ENCODE measurements around the gene LGMN. TPM values are rescaled to one million over a fixed set of nuclear protein-coding genes. Genes with fewer than 3 reads are reported as not detected.
"Not testable (repeated sequence)": the region's sequence is repeated elsewhere in the genome, so short reads cannot be mapped to it uniquely, and the experiment has no call there.

The LGMN gene
- polyA plus RNA-seq, 1 donor (not counting 4 experiments of a cell fraction or from before 2014, with no cell fraction given), result 61.0 TPM

- H3K9me1 ChIP-seq (ENCODE audit: control insufficient read depth, extremely low read depth, insufficient read depth, low read length), result no peaks in the 10 kb centered on the region
- dilution Hi-C loops (cut with MboI; ENCODE audit: extremely low pct_ligation_motif_present, low sequenced_read_pairs), result no loop called here
- peaks cover 5% of the 10 kb centered on the region for H3K4me1 ChIP-seq (ENCODE audit: control insufficient read depth, extremely low read depth, insufficient read depth, low read length)
- FAIRE-seq (no peak), DNase-seq (ENCODE audit: low read depth, low spot score) (no peak)
- no peak overlapping the region for H3K4me3 ChIP-seq (ENCODE audit: control insufficient read depth in 2 of 3, extremely low read depth in 1 of 3, insufficient read depth in 2 of 3, low read depth in 1 of 3, low read length in 3 of 3)
- H2AFZ ChIP-seq (ENCODE audit: control insufficient read depth, low read length), result no peak overlapping the region
- no peaks in the 10 kb centered on the region for H4K20me1 ChIP-seq (ENCODE audit: control insufficient read depth, extremely low read depth, insufficient read depth, low read length)
- H3K27me3 ChIP-seq (ENCODE audit: control insufficient read depth, extremely low read depth, insufficient read depth, low read length), result no peaks in the 10 kb centered on the region
- H3K9ac ChIP-seq (ENCODE audit: control insufficient read depth, extremely low read depth, insufficient read depth, low read length), result no peak overlapping the region
- TF ChIP-seq CTCF (optimal IDR thresholded peaks at IDR 0.05 in 1 of 3, IDR thresholded peaks at IDR 0.05 in 1 of 3, conservative IDR thresholded peaks at IDR 0.05 in 1 of 3; ENCODE audit: extremely low read depth in 1 of 3, insufficient read depth in 2 of 3, low read length in 3 of 3) (no peak), EZH2 (IDR thresholded peaks at IDR 0.05; ENCODE audit: low read length) (no peak)
- no peak overlapping the region for H3K27ac ChIP-seq (ENCODE audit: control insufficient read depth, insufficient read depth, low read length)
- peaks cover 7% of the 10 kb centered on the region for H3K79me2 ChIP-seq (ENCODE audit: control insufficient read depth, insufficient read depth, low read length)
- no peaks in the 10 kb centered on the region for H3K36me3 ChIP-seq (ENCODE audit: control insufficient read depth in 2 of 2, extremely low read depth in 1 of 2, insufficient read depth in 2 of 2, low read length in 2 of 2)
- no peak overlapping the region for H3K4me2 ChIP-seq (ENCODE audit: control insufficient read depth, extremely low read depth, insufficient read depth, low read depth, low read length)
- no peaks in the 10 kb centered on the region for H3K9me3 ChIP-seq (ENCODE audit: control insufficient read depth, low read depth, low read length)
Measured at GRCh38 chr14:92751819-92752218, 3.4 kb upstream of the LGMN start.

- no peak for FAIRE-seq
- DNase-seq (ENCODE audit: low read depth, low spot score), result no peak
- H3K9me3 ChIP-seq (ENCODE audit: control insufficient read depth, low read depth, low read length), result no peaks in the 10 kb centered on the region
- H4K20me1 ChIP-seq (ENCODE audit: control insufficient read depth, extremely low read depth, insufficient read depth, low read length), result no peaks in the 10 kb centered on the region
- H3K4me3 ChIP-seq (ENCODE audit: control insufficient read depth in 2 of 3, extremely low read depth in 1 of 3, insufficient read depth in 2 of 3, low read depth in 1 of 3, low read length in 3 of 3), result no peak overlapping the region
- H3K27ac ChIP-seq (ENCODE audit: control insufficient read depth, insufficient read depth, low read length), result no peak overlapping the region
- no peak overlapping the region for H3K9ac ChIP-seq (ENCODE audit: control insufficient read depth, extremely low read depth, insufficient read depth, low read length)
- no peak for TF ChIP-seq EZH2 (IDR thresholded peaks at IDR 0.05; ENCODE audit: low read length)
- TF ChIP-seq CTCF (optimal IDR thresholded peaks at IDR 0.05 in 1 of 3, IDR thresholded peaks at IDR 0.05 in 1 of 3, conservative IDR thresholded peaks at IDR 0.05 in 1 of 3; ENCODE audit: extremely low read depth in 1 of 3, insufficient read depth in 2 of 3, low read length in 3 of 3), result no peak
- H3K36me3 ChIP-seq (ENCODE audit: control insufficient read depth in 2 of 2, extremely low read depth in 1 of 2, insufficient read depth in 2 of 2, low read length in 2 of 2), result no peaks in the 10 kb centered on the region
- H2AFZ ChIP-seq (ENCODE audit: control insufficient read depth, low read length), result no peak overlapping the region
- H3K4me2 ChIP-seq (ENCODE audit: control insufficient read depth, extremely low read depth, insufficient read depth, low read depth, low read length), result no peak overlapping the region
- no peaks in the 10 kb centered on the region for H3K27me3 ChIP-seq (ENCODE audit: control insufficient read depth, extremely low read depth, insufficient read depth, low read length)
- H3K4me1 ChIP-seq (ENCODE audit: control insufficient read depth, extremely low read depth, insufficient read depth, low read length), result peaks cover 5% of the 10 kb centered on the region
- dilution Hi-C loops (cut with MboI; ENCODE audit: extremely low pct_ligation_motif_present, low sequenced_read_pairs), result no loop called here
- H3K9me1 ChIP-seq (ENCODE audit: control insufficient read depth, extremely low read depth, insufficient read depth, low read length), result no peaks in the 10 kb centered on the region
- H3K79me2 ChIP-seq (ENCODE audit: control insufficient read depth, insufficient read depth, low read length), result peaks cover 9% of the 10 kb centered on the region
Measured at GRCh38 chr14:92750994-92751400, 2.6 kb upstream of the LGMN start.

GRCh38 chr14:92750222-92750728 is 1.8 kb upstream of the LGMN start:
- H3K27ac ChIP-seq (ENCODE audit: control insufficient read depth, insufficient read depth, low read length); DNase-seq (ENCODE audit: low read depth, low spot score); H3K79me2 ChIP-seq (ENCODE audit: control insufficient read depth, insufficient read depth, low read length); H3K4me2 ChIP-seq (ENCODE audit: control insufficient read depth, extremely low read depth, insufficient read depth, low read depth, low read length); H3K4me1 ChIP-seq (ENCODE audit: control insufficient read depth, extremely low read depth, insufficient read depth, low read length); H3K9me3 ChIP-seq (ENCODE audit: control insufficient read depth, low read depth, low read length); H3K9me1 ChIP-seq (ENCODE audit: control insufficient read depth, extremely low read depth, insufficient read depth, low read length); H4K20me1 ChIP-seq (ENCODE audit: control insufficient read depth, extremely low read depth, insufficient read depth, low read length); H3K36me3 ChIP-seq (ENCODE audit: control insufficient read depth in 2 of 2, extremely low read depth in 1 of 2, insufficient read depth in 2 of 2, low read length in 2 of 2); FAIRE-seq; H3K27me3 ChIP-seq (ENCODE audit: control insufficient read depth, extremely low read depth, insufficient read depth, low read length); H3K9ac ChIP-seq (ENCODE audit: control insufficient read depth, extremely low read depth, insufficient read depth, low read length); H2AFZ ChIP-seq (ENCODE audit: control insufficient read depth, low read length); dilution Hi-C loops (cut with MboI; ENCODE audit: extremely low pct_ligation_motif_present, low sequenced_read_pairs); H3K4me3 ChIP-seq (ENCODE audit: control insufficient read depth in 2 of 3, extremely low read depth in 1 of 3, insufficient read depth in 2 of 3, low read depth in 1 of 3, low read length in 3 of 3): not testable (repeated sequence)

Data from keratinocyte (primary cell).